Fibroblast of peridontal ligament (primary cell): ENCODE results near the gene CSMD2.
A peak's percentile ranks its signal among the peaks of the same experiment; 100 is the strongest.

Experiments used
- DNase-seq: peaks from one replicate; pipeline ENCODE4 v3.0.0-alpha.2; 2010; ENCODE audit errors: extremely low read depth

The CSMD2 gene

DNA sequence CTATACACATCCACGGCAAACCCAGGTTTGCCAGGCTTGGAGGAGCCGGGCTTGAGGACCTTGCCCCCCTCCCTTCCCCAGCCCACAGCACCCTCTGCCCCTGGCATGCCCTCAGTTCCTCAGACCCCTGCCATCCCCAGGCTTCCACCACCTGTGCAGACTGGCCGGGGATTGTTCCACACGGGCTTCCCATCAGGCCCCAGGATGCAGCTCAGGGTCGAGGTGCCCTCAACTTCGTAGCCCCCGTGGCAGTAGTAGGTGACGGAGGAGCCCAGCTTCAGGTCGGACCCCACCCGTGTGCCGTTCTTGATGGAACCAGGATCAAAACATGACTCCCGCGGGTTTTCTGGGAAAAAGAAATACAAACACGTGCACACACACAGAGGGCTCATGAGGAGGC, 528.8 kb downstream of the CSMD2 start:
- DNase-seq: no peak

DNA sequence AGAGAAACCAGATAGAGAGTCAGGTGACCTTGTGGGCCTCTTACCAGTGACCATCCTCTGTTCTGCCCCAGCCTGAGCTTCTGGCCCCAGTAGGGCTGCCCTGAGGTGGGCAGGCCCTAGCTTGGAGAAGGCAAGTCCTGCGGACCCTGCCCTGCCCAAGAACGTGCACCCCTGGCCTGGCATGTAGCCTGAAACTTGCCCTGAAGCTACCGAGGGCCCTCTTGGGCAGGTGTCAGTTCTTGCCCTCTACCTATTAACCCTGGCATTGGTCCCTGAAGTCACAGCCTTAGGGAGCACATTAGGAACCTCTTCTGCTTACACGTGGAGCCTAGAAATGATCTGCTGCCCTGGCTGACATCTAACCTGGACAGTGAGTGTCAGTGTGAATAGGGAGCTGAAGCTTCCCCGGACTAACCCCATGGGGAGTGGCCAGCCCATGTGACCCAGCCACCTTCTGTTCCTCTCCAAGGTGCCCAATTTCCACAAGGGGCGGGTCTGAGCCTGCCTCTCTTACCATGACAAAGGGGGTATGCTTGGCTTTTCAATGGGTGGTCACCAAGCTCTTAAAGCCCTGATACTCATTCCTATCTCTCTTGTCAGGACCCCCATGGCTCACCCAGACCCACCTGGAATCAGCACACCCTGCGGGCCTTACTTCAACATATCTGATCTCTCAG, 529.6 kb downstream of the CSMD2 start:
- no peak for DNase-seq

DNA sequence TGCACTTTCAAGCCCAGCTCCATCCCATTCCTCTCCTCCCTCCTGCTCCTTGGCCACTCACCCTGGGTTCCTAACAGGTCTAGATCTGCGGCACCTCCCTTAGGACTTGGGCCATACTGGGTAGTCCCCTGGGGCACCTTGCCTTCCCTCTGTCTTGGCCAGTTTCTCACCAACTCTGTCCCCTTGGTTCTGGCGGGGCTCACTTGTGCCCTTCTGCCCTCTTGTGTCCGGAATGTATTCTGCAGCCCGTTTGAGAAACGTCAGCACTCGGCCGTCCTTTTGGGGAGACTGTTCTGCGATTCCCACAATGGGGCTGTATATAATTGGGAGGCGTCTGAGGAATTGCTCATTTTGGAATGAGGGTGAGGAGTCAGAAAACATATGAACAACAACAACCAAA, 530.2 kb downstream of the CSMD2 start:
- no peak for DNase-seq

DNA sequence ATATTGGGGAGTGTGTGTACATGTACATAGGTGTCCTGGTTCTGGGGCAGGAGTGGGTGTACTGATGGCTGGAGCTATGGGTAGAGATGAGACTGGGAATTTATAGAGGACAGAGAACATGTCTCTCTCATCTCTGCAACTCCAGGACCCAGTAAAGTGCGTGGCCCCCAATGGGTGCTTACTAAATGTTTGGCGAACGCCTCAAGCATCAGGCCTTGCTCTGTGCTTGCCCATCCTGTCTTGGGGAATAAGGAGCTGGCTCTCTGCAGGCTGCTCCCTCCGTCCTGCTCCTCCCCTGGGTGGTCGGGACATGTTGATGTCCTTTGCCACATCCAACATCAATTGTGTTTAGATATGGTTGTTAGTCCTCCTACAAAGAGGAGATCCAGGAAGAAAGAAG, 530.9 kb downstream of the CSMD2 start:
- no peak for DNase-seq

DNA sequence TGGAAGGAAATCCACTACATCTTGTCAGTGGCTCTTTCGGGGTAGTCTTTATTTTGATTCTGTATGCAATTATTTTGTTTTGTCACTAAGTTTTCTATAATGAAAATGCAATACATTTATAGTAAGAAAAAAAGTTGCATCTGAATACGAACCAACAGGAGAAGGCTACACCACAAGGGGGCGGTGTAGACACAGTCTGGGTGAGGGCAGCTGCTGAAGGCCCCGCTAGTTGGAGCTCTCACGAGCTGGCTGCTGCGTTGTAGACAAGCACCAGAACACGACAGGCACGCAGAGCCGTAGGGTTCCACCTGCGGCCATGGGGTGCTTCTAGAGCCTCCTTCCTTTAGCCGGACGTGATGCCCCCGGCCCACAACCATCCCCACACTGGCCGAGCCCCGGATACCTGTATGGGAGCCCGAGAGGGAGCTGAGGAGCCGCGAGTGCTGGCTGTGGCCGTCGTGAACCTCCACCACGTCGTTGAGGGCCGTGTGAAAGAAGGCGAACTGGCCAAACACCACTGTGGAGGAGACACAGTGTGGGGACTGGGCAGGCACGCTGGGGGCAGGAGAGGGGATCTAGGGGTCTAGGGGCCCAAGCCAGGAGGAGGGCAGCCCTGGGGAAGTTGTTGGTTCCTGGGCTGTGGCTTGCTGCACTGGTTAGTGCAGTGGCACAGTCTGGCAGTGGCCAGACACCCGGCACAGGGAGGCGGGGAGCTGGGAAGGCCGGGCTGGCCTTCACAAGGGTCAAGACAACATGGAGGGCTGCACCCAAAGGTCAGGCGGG, 531.8 kb downstream of the CSMD2 start:
- peak; percentile 73 for DNase-seq

DNA sequence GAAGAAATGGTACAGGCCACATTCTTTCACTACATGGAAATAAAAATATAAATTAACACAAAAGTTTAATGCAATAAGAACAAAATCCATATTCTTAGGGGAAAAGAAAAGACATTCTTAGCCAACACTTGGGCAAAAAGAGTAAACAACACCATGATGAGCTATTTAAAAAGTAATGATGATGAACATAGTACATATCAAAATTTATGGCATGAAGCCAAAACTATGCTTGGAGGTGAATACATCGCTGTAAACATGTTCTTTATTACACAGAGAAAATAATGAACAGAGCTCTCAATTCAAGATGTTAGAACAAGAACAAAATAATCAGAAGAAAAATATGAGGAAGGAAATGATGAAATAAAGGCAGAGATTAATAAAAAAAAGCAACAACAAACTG, 534.3 kb downstream of the CSMD2 start:
- no peak for DNase-seq

DNA sequence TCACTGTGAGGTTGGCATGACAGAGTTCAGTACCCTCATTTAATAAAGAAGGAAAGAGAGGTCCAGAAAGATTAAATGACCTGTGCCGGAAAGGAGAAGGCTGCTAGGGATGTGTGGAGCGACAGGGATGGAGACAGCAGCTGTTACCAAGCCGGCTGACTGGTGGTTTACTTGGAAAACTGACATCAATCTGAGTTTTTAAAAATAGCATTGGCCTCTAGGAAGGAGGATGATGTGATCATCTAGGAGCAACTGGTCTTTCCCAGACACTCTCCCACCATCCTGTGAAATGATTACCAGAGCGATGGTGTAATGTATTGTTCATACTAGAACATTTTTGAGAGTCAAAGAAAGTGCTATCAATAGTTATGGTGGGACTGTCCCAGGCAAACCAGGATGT, 538.2 kb downstream of the CSMD2 start:
- DNase-seq: no peak

DNA sequence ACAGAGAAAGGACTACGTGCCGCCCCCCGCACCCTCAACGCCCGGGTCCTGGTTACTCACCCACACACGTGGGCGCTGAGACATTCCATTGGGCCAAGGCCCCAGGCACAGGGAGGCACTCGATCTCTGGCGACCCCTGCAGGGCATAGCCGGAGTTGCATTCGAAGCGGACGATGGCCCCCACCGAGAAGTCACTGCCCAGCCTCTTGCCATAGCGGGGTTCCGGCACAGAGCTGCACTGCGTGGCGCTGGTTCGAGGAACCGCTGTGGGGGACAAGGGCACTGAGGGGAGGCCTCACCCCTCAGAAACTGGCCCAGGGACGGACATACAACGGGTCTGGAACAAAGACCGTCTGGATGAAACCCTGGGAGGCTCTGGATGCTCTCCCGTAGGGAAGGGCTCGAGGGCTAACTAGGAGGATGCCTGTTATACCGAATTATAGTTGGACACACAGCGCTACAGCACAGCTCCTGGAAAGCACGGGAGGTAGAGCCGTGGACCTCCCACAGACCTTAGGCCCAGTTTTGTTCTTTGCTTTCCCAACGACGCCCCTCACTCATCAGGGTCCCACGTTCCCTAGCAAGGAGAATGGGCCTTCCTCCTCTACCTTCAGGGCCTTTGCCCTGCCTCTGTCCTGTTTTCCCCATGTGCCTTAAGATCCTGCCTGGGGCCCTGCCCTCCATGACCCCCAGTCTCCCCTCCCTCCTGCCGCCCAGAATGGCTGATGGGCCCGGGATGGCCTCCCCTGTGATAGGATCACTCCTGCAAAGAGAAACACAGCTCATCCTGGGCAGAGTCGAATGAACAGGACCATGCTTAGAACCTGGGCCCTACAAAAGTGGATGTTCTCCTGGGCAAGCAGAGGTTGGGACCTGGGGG, 539.8 kb downstream of the CSMD2 start:
- DNase-seq: no peak

DNA sequence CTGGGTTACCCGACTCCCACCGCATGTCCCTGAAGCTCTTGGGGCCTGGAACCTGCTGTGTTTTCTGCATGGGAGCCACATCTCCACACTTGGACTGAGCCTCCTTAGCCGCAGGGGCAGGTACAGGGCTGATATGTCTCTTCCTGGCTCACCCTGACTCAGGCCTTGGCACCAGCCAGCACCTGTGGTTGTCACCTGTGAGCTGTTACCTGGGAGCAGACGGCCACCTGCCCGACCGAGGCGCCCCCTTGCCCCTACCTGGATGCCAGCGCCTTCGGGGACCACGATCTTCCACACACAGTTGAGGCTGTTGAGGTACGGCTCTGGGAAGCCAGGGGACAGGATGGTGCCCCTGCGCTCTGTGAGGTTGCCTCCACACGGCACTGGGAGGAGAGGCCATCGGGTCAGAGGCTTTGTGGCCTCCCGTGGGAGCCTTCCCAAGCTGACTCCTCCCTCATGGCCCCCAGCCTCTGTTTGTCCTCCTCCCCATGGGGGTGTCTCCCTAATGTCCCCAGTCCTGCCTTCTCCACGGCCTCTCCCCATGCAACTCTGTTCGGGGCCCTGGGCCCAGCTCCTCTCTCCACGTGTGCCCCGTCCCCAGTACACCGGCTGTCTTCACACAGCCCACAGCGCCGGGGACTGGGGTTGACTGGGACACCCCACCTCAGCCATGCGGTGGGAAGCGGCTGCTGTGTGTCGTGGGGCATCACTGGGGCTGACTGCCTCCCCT, 540.6 kb downstream of the CSMD2 start:
- DNase-seq: no peak

DNA sequence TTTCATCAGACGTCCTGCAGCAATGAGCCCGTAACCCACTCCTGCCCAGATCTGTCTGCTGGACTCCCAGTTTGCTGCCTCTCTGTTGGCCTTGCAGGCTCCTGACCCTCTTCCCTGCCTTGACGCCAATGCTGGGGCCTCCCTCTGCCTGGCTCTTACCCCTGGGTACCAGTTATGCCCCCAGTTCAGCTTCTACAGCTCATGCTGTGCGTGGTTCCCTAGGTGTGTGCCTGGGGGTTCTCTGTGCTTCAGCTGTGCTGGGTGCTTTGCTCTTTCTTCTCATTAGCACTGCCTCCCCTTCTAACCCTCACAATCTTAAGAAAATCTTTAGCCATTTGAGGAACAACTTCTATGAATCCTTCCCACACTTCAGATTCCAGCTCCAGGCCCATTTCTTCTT, 541.2 kb downstream of the CSMD2 start:
- no peak for DNase-seq

DNA sequence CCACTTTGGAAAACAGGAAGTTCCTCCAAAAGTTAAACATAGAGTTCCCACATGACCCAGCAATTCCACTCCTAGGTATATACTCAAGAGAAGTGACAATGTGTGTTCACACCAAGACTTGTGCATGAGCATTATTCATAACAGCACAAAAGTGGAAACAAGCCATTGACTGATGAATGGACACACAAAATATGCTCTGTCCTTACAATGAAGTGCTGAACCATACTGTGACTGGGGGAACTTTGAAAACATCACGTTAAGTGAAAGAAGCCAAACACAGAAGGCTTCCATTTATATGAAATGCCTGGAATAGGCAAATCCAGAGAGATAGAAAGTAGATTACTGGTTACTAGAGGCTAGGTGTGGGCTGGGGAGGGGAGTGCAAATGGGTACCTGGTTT, 542.3 kb downstream of the CSMD2 start:
- no peak for DNase-seq

DNA sequence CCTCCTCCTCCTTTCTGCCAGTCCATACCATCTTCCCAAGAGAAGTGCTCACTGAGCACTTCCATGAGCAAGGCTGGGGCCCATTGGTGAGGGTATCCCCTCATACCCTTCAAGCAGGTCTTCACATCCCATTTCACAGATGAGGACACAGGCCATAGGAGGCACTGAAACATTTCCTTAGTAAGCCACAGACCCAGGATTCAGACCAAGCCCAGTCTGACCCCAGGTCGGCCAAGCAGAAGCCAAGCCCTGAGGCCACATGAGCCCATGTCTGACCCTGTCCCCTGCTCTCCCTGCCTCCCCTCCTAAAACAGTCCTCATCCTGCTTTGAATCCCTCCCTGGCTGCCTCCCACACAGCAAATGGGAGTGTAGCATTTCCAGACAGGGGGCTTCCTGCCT, 546.4 kb downstream of the CSMD2 start:
- no peak for DNase-seq

DNA sequence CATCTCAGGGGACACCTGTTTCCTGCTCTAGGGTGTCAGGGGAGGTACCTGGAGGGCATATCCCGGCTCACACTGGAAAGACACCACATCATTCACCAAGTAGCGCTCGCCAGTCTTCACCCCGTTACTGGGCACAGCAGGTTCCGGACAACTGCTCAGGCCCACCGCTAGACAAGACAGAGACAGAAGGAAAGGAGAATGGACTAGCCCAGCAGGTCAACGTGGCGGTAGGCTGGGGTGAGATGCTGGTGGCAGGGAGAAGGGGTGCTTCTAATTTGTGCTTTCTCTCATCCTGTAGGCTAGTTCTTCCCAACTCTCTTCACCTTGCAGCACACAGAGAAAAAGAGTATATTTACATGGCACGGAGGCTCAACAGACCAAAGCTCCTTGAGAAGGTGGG, 547.6 kb downstream of the CSMD2 start:
- DNase-seq: no peak

DNA sequence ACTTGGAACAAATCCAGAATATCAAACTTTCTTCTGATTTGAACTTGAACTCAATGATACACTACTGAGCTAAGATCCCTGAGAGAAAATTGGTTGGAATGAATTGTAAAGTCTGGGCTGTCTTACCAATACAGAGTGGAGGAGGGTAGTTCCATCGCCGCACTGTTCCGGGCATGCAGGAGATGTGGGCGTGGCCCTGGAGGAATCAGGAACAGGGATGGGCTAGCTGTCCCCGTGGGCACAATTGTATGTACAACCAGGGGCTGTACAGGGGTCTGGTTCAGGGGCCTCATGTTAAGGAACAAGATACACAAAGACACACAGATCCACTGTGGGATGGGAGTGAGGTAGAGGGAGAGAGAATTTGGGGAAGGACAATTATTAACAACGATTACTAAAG, 548.2 kb downstream of the CSMD2 start:
- DNase-seq: no peak

DNA sequence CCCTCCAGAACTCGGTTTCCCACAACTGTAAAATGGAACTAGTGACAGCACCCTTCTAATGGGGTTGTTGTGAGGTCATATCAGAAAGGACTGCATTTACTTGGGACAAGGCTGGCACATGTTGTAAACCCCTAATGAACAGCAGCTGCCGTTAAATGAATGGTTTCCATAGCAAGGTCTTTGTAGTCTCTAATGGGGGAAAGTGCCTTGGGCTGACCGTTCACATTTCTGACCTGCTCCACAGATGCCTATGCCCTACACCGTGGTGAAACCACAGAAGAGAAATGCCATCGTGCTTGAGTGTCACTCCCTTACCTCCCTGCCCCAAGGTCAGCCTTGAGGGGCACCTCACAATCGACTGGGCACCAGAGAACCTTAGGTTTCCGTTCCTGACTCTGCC, 549.5 kb downstream of the CSMD2 start:
- no peak for DNase-seq

DNA sequence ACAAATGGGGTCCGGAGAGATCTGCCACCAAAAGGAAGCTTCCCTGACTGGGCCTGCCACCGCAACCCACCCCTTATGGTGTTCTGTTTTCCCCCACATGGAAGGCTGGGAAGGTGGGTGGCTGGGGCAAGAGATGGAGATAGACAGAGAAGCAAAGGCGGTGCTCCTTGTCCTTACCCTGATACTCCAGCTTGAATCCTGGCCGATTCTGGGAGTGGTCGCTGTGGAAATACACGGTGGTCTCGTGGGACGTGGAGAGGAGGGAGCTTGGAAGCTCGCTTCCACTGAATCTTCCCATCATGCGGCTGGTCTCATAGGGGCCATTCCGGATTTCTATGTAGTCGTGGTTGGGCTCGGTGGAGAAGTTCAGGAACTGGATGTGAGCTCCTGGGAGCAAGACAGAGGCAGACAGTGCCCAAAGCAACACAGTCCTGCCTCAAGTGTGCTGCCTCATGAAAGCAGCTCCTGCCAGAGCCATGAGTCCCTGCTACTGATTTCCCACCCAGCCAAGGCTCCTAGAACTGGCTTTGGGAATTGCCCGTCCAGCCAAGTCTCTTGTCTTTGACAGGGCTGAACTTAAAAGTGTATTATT, 554.1 kb downstream of the CSMD2 start:
- no peak for DNase-seq

DNA sequence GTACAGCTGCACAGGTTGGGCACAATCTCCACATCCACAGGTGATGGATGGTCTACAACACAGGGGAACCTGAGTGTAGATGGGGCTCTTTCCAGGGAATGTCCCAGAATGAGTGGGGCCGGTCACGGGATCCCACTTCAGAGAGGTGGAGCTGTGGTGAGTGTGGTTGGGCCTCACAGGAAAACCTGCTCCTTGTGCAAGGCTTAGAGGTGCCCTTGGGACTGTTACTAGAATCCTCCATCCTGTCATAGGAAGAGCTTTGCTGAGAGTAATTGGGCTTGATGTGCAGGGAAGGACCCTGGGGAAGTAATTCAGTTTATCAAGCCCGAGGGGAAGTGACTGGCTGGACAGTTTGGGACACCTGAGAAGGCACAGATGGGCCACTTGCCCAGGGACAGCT, 554.6 kb downstream of the CSMD2 start:
- no peak for DNase-seq

DNA sequence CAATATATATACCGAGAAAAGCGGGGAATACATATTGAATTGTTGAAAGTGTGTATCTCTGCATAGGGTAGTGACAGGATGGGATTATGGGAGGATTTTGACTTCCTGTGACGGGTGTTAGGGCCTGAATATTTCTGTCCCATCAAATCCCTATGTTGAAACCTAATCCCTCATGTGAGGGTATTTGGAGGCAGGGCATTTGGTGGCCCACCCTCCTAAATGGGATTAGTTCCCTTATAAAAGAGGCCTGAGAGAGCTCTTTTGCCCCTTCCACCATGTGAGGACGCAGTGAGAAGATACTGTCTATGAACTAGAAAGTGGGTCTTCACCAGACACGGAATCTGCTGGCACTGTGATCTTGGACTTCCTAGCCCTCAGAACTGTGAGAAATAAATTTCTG, 555.3 kb downstream of the CSMD2 start:
- no peak for DNase-seq

DNA sequence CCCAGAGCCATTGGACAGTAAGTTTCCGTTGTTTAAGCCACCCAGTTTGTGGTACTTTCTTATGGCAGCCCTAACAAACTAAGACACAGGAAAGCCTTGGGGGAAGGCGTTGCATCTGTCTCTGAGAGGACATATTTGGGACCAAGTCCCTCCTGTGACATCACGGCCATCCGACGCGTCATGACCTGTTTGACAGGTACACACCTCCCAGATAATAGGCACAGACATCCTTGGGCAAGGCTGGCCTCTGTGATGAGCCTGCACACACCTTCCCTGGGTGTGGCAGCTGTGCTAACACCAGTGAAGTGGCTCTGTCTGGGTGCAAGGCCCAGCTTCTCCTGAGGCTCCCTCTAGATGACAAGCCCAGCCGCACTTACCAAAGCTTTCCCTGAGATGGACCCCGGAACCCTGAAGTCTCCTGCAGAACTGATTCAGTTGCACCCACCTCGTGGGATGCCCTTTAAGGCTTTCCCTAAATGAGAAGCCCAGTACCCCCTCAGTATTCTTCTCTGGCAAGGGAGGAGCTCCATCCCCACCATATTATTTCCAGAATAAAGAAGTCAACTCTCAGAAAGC, 556.1 kb downstream of the CSMD2 start:
- no peak for DNase-seq

DNA sequence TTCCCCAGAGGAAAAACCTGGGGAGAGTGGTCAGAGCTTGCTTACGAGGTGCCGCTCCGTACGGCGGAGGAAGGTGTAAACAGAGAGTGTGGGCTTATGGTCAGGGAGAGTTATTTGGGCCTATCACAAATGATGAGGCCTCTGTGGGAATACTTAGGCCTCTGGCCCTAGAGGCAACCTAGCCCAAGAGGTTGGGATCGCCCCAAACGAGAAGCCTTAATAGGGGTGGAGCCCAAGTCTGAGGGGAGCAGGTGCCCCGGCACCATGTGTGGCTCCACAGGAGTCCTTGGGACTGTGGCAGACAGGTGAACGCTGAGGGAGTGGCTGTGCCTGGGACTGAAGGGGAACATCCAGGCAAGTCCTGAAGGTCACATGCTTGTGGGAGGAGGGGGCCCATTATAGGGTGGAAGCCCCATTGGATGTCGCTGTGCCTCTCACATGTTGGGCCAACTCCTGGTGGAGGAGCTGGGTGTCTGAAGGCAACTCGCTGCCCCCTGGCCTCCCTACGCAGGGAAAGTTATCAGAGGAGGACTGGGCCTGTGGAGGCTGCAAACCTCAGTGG, 557.5 kb downstream of the CSMD2 start:
- DNase-seq: no peak

DNA sequence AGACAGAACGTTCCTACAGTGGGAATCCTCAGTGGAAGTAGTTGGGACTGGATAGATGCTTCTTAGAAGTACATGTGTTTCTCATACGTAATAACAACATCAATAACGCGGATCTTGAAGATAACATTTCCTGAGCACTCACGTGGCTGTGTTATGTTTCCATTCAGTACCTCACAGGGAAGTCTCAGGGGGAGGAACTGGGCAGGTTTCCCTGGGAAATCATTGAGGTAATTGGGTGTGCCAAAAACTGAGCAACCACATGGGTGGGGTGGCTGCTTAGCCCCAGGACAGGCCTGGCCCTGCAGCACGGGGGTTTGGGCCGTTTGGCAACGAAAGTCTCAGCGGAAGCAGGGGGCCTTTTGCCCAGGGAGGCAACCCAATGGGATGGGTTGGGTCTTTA, 558.8 kb downstream of the CSMD2 start:
- DNase-seq: no peak
